Glomerular endothelial cell (primary cell): ENCODE measurements around the gene GRAMD2A. TPM values are rescaled to one million over a fixed set of nuclear protein-coding genes. Genes with fewer than 3 reads are reported as not detected.

Source experiments
- DNase-seq: peaks from one replicate; pipeline ENCODE4 v3.0.0-alpha.2; 2011; ENCODE audit warnings: low read depth, low spot score; ENCODE audit errors: extremely low read depth
- total RNA-seq: library from RNA; depleted of rRNA; stranded (reverse); fragments of >200 nt; gene quantifications from 2 replicates; pipeline ENCODE4 v1.2.3, GENCODE V29; 2015

The GRAMD2A gene
- total RNA-seq, 1 donor from 2014 or later, result not detected

DNA sequence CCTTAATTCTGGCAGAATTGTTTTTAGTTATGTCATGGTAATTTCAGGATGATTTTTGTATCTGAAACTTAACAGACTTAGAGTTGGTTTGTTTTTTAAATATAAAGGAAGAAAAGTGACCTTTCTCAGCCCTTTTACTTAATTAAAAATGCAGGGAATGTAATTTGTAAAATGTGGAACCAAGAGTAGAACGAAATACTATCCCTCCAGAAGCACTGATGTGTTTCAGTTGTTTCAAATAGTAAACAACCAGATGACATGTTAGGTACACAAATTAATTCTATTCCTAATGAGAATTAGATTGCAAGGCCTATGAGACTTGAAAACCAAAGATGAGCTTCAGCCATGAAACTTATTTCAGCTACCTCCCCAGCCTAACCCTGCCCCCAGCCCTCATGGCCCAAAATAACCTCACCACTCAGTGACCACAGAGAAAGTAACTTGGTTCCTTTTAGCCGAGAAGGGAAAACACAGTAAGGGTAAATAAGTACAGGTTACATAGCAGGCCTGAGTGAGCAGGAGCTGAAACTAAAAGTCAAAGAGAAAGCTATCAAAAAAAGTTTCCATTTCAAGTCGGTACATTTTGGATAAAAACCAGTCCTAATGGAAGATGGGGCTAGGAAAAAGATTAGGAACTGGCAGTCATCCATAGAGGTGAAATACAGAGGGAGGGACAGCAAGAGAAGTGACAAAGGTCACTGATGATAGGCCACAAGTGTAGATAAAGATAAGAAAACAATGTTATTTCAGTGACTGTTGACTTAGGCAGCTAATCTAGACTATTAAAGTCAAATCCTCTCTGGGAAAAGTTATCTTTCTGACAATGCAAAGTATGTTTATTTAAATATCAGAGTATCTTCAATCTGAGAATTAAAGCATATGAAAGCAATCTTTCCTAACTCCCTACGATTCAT is 56.2 kb downstream of the GRAMD2A start:
- no peak for DNase-seq

DNA sequence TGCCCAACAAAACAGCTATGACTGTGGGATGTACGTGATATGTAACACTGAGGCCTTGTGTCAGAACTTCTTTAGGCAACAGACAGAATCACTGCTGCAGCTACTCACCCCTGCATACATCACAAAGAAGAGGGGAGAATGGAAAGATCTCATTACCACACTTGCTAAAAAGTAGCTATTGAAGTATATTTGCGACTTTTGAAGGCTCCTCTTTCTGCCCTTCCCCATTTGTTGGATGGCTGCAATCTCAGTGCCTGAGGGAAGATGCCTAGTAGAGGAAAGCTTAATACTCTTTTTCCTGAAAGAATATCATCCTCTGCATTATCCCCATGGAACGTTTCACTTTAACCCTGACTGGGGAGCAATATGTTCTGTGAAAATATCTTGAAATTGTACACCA is 57.5 kb downstream of the GRAMD2A start:
- no peak for DNase-seq

- no peak for DNase-seq
Measured at GRCh38 chr15:72139667-72140066, 57.9 kb downstream of the GRAMD2A start.

DNA sequence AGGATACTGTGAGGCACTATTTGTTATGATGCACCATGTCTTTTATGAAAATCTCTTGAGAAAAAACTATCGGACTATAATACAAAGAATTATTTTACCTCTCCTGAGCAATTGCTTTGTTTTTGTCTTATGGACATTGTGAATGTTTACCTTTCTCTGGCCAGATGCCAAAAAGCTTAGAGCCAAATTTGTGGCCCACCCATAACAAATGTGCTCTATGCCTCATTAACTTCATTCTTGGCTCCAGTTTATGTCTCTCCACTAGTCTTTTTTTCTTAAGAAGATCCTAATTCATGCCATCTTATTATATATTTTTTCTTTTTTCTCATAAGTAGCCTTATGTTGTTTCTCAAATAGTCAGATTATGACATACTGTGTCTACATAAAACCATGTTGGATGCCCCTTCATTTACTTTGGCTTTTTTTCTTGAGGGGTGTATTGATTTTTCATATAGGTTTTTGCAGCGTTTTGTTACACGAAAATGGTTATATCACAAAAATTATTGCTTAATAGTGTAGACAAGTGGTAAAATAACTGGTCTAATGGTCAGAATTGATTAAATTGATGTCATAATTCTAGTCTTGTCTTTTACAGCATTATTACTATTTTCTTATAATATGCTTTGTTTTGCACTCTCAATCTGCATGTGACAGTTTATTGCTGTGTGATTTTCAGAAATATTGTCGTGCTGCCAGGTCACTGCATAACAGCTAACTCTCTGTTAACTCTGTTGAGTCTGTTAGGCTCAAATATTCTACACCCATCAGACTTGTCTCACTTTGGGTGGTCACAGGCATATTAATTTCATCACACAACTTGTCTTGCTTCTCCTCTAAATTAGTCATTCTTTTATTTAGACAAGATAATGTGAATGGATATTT is 61.2 kb downstream of the GRAMD2A start:
- DNase-seq, result no peak

DNA sequence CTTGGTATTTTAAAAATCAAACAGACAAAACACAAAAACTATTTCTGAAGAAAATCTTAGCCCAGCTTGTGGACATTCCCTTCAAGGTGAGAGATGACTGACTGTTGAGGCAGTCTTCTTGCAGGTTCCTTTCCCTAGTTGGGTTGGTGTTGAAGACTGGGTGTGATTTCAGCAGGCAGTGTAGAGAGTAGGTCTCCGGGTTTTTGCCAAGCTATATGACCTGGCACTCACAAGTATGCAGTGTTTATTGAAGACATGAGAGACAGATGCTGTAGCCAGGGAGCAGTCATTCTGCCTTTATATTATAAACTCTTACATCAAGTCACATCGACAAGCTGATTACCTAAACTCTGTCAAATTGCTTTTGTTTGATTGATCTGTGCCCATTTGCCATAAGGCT is 61.9 kb downstream of the GRAMD2A start:
- DNase-seq, result no peak

DNA sequence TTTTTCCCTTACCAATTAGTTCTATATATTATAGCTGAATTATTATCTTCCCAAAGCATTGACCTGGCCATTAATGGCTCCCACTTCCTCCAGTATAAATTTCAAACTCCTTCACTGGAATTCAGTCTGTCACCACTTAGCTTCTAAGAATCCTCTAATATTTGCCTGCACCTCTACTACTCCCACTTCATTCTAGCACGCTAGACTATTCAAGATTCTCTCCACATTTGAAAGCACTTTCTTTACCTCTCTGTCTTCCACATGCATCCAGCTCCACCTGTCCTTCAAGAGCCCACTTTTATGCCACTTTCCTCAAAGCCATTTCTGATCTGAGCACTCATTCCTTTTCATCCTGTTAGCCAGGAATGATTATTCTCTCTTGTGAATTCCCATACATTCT is 64.4 kb downstream of the GRAMD2A start:
- no peak for DNase-seq

DNA sequence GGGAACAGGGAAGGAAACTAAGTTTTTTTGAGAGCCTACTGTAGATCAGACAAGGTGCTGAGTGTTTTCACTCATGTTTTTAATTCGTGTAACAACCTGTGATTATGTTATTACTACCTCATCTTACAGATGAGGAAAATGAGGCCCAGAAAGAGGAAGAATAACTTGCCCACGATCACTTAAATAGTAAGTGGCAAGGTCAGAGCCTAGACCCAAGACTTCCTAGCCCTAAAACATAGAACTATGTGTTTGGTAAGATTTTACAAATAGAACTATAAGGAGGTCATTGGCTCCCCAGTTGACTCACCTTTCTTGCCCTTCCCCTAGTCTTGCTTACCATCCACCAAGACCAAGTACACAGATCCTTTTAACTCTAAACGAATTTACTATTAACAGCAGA is 65.7 kb downstream of the GRAMD2A start:
- no peak for DNase-seq

- no peak for DNase-seq
Measured at GRCh38 chr15:72130272-72130671, 67.3 kb downstream of the GRAMD2A start.

DNA sequence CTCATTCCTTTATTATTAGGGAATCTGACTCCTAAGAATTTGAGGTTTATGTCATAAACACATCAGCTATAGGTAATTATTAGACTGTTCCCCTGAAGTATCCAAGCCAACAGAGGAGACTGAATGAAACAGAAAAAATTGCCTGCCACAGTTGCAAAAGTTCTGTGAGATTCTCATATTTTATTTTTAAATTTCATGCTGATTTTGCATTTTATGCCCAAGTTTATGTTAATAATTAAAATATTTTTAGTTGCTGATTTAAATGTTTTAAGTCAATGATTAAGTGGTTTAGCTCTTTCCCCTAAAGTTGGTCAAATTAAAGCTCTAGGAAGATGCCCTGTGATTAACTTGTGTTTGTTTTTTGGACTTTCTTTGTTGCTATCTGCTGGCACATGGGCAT is 69.2 kb downstream of the GRAMD2A start:
- no peak for DNase-seq

DNA sequence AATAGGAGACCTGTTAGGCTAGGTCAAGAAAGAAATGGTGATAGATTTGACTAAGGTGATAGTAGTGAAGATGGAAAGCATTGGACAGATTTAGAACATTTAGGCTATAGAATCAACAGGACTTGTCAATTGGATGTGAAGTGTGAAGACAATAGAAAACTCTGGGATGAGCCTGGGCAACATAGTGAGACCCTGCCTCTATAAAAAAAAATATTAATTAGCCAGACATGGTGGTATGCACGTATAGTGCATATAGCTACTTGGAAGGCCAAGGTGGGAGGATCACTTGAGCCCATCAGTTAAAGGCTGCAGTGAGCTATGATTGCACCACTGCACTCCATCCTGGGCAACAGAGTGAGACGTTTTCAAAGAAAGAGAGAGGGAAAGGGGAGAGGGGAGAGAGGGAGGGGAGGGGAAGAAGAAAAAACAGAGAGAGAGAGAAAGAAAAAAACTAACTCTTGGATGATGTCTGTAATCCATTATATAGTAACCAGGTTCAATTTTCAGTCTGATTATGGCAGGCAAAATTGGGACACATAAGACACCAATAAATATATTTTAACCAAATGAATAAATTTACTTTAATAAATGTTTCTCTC is 69.8 kb downstream of the GRAMD2A start:
- DNase-seq, result no peak

DNA sequence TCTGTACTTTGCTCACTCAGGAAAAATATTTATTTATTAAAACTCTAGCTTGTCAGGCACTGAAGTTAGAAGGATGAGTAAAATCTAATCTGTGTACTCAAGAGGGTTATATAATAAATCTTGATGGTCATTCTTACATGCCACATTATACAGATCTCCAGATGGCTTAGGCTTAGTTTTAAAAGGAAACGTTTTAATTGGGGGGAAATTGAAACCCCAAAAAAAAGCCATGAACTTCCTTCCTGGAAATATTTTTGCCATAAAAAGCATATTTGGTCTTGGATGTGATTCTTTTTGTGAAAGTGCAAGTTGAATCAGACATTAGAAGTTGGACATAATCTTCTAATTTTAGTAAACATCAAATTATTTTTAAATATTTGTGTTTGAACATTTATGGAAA is 73.4 kb downstream of the GRAMD2A start:
- DNase-seq, result no peak

DNA sequence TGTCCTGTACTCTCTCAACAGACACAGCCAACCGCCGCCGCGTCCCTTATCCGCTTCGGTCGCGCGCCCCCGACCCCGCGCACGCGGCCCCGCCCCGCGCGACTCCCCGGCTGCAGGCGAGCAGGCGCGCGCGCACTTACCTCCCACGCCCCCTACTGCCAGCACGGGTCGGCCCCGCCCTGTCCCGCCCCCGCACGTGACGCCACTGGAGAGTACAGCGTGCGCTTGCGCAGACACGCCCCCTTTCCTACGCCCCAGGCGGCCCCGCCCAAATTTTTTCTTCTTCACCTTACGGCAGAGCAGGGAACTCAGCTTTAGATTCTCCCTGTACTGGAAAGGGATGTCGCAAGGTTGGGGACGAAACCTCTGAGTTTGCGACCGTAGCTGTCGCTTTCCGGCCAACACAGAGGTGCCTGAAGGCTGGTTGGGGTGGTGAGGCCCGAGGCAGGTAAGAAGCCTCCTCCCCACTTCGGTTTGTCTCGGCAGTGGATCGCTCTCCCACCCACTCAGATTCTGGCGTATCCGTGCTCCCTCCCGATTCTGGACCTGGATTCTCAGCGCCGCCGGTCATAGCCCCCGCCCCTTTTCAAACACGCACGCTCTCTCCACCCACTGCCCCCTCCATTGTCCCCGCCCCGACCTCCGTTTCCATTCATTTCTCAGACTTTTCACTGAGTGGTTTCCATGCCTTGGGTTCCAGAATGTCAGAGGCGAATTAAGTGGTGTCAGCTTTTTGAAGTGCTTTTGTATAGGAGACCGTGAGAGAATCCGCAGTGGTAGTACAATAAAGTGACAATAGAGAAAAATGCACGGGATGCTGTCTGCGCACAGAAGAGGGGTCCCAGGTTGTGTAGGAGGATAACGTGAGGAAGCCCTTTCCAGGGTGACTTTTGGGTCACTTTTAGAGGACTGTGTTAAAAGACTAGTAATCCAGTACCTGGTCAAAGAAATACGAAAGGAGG is 79.3 kb downstream of the GRAMD2A start, which contains the start of the genes MYO9A and SENP8:
TSS of gene MYO9A (minus strand) at position 134 of the 962 bp plus-strand sequence. CDS start 71,587 bp downstream, outside the sequence.
TSS of gene SENP8 (plus strand) at position 387 of the 962 bp plus-strand sequence. CDS start 21,221 bp downstream, outside the sequence.
- peak; percentile 90 for DNase-seq

DNA sequence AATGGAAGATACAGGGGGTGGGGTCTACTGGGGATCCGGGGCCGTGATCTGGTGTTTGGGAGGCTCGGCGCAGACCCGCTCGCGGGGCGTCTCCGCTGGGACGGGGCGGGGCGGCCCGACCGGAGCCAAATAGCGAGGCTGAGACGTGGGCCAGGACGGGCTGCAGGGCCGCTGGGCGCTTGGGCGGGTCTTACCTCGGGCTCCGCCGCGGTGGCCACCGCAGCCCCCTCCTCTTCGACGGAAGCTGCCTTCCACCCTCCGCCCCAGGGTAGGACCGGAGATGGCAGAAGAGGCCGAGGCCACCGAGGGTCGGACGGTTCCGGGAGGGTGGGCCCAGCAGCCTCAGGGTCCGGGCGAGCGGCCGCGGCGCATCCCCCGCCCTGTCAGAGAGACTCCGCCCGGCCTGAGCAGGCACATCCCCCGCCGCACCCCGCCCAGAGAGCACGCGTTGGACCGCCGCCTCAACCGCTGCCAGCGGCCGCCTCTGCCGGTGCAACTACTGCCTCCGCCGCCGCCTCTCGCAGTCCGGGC is 80.0 kb downstream of the GRAMD2A start:
- no peak for DNase-seq

GRCh38 chr15:72116731-72117485 is 80.7 kb downstream of the GRAMD2A start:
- no peak for DNase-seq

DNA sequence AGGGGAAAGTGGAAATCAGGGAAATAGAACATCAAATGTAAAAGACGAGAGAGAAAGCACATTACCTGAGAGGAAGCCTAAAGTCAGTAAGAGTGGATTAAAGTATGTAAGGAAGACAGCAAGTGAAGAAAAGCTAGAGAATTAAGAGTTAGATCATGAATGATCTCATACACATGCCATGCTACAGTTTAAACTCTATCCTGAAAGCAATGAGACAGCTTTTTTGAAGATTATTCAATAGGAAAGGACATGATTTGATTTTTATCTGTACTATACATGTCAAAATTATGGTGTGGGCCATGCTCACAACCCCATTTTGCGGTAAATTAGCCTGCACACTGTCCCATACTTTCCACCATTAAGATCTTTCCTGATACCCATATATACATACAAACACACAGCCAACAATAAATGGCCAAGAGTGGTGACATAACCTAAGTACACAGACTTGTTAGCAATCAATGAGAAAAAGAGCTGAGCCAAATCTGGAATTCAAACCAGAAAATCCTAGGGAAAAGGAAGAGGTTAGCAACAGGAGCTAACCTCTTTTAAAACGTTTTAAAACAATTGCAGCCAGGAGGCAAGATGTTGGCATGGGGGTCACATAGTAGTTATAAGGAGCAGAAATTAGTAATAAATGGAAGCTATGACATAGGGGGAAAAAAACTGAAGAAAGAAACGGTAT is 84.1 kb downstream of the GRAMD2A start:
- DNase-seq, result no peak

DNA sequence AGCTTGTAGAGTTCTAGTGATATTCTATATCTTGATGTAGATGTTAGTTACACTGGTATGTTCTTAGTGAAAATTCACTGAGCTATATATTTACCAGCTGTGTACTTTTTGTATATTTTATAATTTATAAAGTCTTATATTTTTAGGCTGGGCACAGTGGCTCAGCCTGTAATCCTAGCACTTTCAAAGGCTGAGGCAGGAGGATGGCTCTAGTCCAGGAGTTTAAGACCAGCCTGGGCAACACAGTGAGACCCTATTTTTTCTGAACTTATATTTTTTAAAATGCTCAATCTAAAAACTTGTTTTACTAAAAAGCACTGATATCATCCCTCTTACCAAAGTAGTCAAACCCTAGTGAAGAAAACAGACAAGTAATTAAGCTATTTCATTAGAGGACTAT is 84.8 kb downstream of the GRAMD2A start:
- DNase-seq, result no peak

GRCh38 chr15:72112116-72112515 is 85.5 kb downstream of the GRAMD2A start:
- DNase-seq, result no peak

- DNase-seq, result no peak
Measured at GRCh38 chr15:72110355-72110754, 87.2 kb downstream of the GRAMD2A start.
